Mesenchymal stem cell (in vitro differentiated cells and primary cell): Measurements from ENCODE around the gene UNC93B1.

Experiments used
- DNase-seq: peaks from one replicate; pipeline ENCODE4 v3.0.0-alpha.2; 2013
- H2AFZ ChIP-seq: one replicate; pipeline ENCODE4 v1.6.1; 2013; ENCODE audit warnings: low read depth, mild to moderate bottlenecking, control low read depth, inconsistent platforms, low read length, moderate library complexity
- H2AK5ac ChIP-seq: 2 replicates; pipeline ENCODE4 v1.6.1; 2013; ENCODE audit warnings: low read length, moderate library complexity, mild to moderate bottlenecking, inconsistent platforms; ENCODE audit not compliant: severe bottlenecking
- H2BK120ac ChIP-seq: one replicate; pipeline ENCODE4 v1.6.1; 2013; ENCODE audit warnings: low read depth, mild to moderate bottlenecking, inconsistent platforms, low read length, moderate library complexity
- H2BK12ac ChIP-seq, 2 experiments: one replicate each; pipeline ENCODE4 v1.6.1; 2013; ENCODE audit warnings: inconsistent platforms in 2 of 2, low read length in 2 of 2, mild to moderate bottlenecking in 2 of 2, moderate library complexity in 2 of 2, control low read depth in 1 of 2
- H2BK15ac ChIP-seq: one replicate; pipeline ENCODE4 v1.6.1; 2013; ENCODE audit warnings: mild to moderate bottlenecking, low read depth, inconsistent platforms; ENCODE audit not compliant: poor library complexity, severe bottlenecking
- H2BK5ac ChIP-seq: 2 replicates; pipeline ENCODE4 v1.6.1; 2013; ENCODE audit warnings: low read depth, mild to moderate bottlenecking, low read length, control low read depth, inconsistent platforms; ENCODE audit not compliant: poor library complexity, severe bottlenecking
- H3K14ac ChIP-seq, 2 experiments: one replicate each; pipeline ENCODE4 v1.6.1; 2013; ENCODE audit warnings: inconsistent platforms in 2 of 2, low read length in 2 of 2, control low read depth in 1 of 2, mild to moderate bottlenecking in 1 of 2, moderate library complexity in 1 of 2
- H3K18ac ChIP-seq, 2 experiments: one replicate each; pipeline ENCODE4 v1.6.1; 2013; ENCODE audit warnings: inconsistent platforms in 2 of 2, low read length in 2 of 2, control low read depth in 1 of 2, low read depth in 1 of 2, mild to moderate bottlenecking in 1 of 2
- H3K23ac ChIP-seq, 2 experiments: one replicate each; pipeline ENCODE4 v1.6.1; 2013; ENCODE audit warnings: inconsistent platforms in 2 of 2, low read length in 2 of 2, mild to moderate bottlenecking in 2 of 2, moderate library complexity in 2 of 2, control low read depth in 1 of 2
- H3K27ac ChIP-seq: 2 replicates; pipeline ENCODE4 v1.5.1; 2013; ENCODE audit warnings: mild to moderate bottlenecking, moderate library complexity, low read length, control low read depth, inconsistent platforms; ENCODE audit not compliant: poor library complexity, severe bottlenecking
- H3K27me3 ChIP-seq, 2 experiments: 2 replicates each; pipeline versions ENCODE4 v1.6.1 to v1.7.0; 2013; ENCODE audit warnings: low read length in 2 of 2, mild to moderate bottlenecking in 2 of 2, moderate library complexity in 2 of 2, control low read depth in 1 of 2, inconsistent platforms in 1 of 2; ENCODE audit not compliant: control insufficient read depth in 1 of 2, insufficient read depth in 1 of 2
- H3K36me3 ChIP-seq, 2 experiments: 2 replicates each; pipeline versions ENCODE4 v1.6.1 to v1.7.0; 2013; ENCODE audit warnings: low read length in 2 of 2, control low read depth in 1 of 2, inconsistent platforms in 1 of 2, low read depth in 1 of 2, mild to moderate bottlenecking in 1 of 2; ENCODE audit not compliant: insufficient read depth in 2 of 2, control insufficient read depth in 1 of 2
- H3K4ac ChIP-seq, 2 experiments: one replicate each; pipeline ENCODE4 v1.6.1; 2013; ENCODE audit warnings: inconsistent platforms in 2 of 2, low read length in 2 of 2, mild to moderate bottlenecking in 2 of 2, moderate library complexity in 2 of 2, control low read depth in 1 of 2, low read depth in 1 of 2
- H3K4me1 ChIP-seq: 2 replicates; pipeline ENCODE4 v1.6.1; 2013; ENCODE audit warnings: low read depth, low read length, control low read depth; ENCODE audit not compliant: control insufficient read depth, insufficient read depth
- H3K4me2 ChIP-seq: 2 replicates; pipeline ENCODE4 v1.6.1; 2013; ENCODE audit warnings: low read length, mild to moderate bottlenecking, inconsistent platforms; ENCODE audit not compliant: poor library complexity, severe bottlenecking
- H3K4me3 ChIP-seq, 2 experiments: 2 replicates each; pipeline versions ENCODE4 v1.5.1 to v1.7.0; 2013; ENCODE audit warnings: low read length in 2 of 2, mild to moderate bottlenecking in 2 of 2, control low read depth in 1 of 2, low read depth in 1 of 2; ENCODE audit not compliant: insufficient read depth in 1 of 2
- H3K79me1 ChIP-seq: replicated peaks from 2 replicates; pipeline ENCODE4 v1.6.1; 2013; ENCODE audit warnings: mild to moderate bottlenecking, control low read depth, low read length, inconsistent platforms; ENCODE audit not compliant: poor library complexity, severe bottlenecking
- H3K9ac ChIP-seq: 2 replicates; pipeline ENCODE4 v1.7.0; 2013; ENCODE audit warnings: mild to moderate bottlenecking, low read length, moderate library complexity
- H3K9me3 ChIP-seq: 2 replicates; pipeline ENCODE4 v1.7.0; 2013; ENCODE audit warnings: mild to moderate bottlenecking, low read length; ENCODE audit not compliant: control insufficient read depth
- H4K8ac ChIP-seq: one replicate; pipeline ENCODE4 v1.6.1; 2013; ENCODE audit warnings: inconsistent platforms, mild to moderate bottlenecking, low read length, moderate library complexity
- H4K91ac ChIP-seq: one replicate; pipeline ENCODE4 v1.6.1; 2013; ENCODE audit warnings: mild to moderate bottlenecking, low read length, inconsistent platforms
- WGBS: methylation state at CpG from one replicate; pipeline ENCODE4 v1.1.7; 2013; ENCODE audit warnings: mixed read lengths; 5-methylcytosine and 5-hydroxymethylcytosine counted together

The UNC93B1 gene

GRCh38 chr11:68016161-68016903, 12.4 kb upstream of the UNC93B1 start:
- H3K4me2 ChIP-seq, result no peak overlapping the region
- peak overlapping the region; percentile 45 for H2BK15ac ChIP-seq
- 73% methylated on average over 13 of the region's 13 CpGs for WGBS
- H3K9me3 ChIP-seq, result no peaks in the 10 kb centered on the region
- H3K4me3 ChIP-seq, result no peak overlapping the region
- H3K4ac ChIP-seq, result peak overlapping the region in 1 of 2 experiments; percentile 26
- H3K14ac ChIP-seq, result no peak overlapping the region
- H3K23ac ChIP-seq, result no peak overlapping the region
- peaks cover 64% of the 10 kb centered on the region for H3K4me1 ChIP-seq
- no peaks in the 10 kb centered on the region for H3K27me3 ChIP-seq
- peak; percentile 15 for DNase-seq
- no peak overlapping the region for H4K8ac ChIP-seq
- no peak overlapping the region for H3K9ac ChIP-seq
- H2BK12ac ChIP-seq, result peak overlapping the region in 1 of 2 experiments; percentile 51
- H3K27ac ChIP-seq, result no peak overlapping the region
- H2AK5ac ChIP-seq, result peak overlapping the region; percentile 8
- peaks cover 10% of the 10 kb centered on the region for H3K79me1 ChIP-seq
- H4K91ac ChIP-seq, result no peak overlapping the region
- H2BK5ac ChIP-seq, result no peak overlapping the region
- no peak overlapping the region for H2AFZ ChIP-seq
- H3K36me3 ChIP-seq, result peaks cover 5 to 11% of the 10 kb centered on the region in 2 experiments
- H3K18ac ChIP-seq, result peak overlapping the region in 1 of 2 experiments; percentile 41
- H2BK120ac ChIP-seq, result no peak overlapping the region

GRCh38 chr11:68015467-68015866, 11.6 kb upstream of the UNC93B1 start:
- Histone ChIP-seq H2BK120ac (no peak overlapping the region), H3K18ac (no peak overlapping the region), H3K9me3 (no peaks in the 10 kb centered on the region), H3K79me1 (peaks cover 12% of the 10 kb centered on the region), H2BK12ac (no peak overlapping the region), H3K27me3 (no peaks in the 10 kb centered on the region), H3K14ac (no peak overlapping the region), H2AK5ac (no peak overlapping the region), H4K91ac (peak overlapping the region; percentile 64), H3K27ac (no peak overlapping the region), H3K23ac (no peak overlapping the region), H3K4ac (no peak overlapping the region), H4K8ac (no peak overlapping the region), H2AFZ (no peak overlapping the region), H3K4me2 (no peak overlapping the region), H2BK5ac (no peak overlapping the region), H3K36me3 (peaks cover 5 to 11% of the 10 kb centered on the region in 2 experiments), H2BK15ac (no peak overlapping the region), H3K4me1 (peaks cover 63% of the 10 kb centered on the region), H3K9ac (no peak overlapping the region), H3K4me3 (no peak overlapping the region)
- no peak for DNase-seq
- WGBS, result 93% methylated on average over 3 of the region's 8 CpGs

DNA sequence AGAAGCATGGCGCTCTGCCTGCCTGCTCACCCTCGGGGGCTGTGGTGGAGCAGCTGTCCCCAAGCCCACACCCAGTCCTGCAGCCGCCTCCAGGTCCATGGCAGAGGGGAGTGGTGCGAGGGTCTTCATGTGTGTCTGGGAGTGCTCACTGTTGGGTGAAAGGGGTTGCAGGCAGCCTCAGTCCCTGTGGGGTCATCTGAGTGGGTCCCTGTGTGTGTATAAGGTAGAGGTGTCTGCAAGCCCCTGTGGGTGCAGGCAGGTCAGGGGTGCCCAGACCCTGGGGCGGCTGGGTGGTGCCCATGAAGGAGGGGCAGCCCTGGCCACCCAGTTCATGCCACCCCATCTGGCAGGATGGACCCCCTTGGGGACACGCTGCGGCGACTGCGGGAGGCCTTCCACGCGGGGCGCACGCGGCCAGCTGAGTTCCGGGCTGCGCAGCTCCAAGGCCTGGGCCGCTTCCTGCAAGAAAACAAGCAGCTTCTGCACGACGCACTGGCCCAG, 11.1 kb upstream of the UNC93B1 start:
- no peaks in the 10 kb centered on the region for H3K27me3 ChIP-seq
- H2BK12ac ChIP-seq, result peak overlapping the region in 1 of 2 experiments; percentile 99
- H4K8ac ChIP-seq, result peak overlapping the region; percentile 66
- no peak overlapping the region for H3K4me2 ChIP-seq
- peaks cover 65% of the 10 kb centered on the region for H3K4me1 ChIP-seq
- H3K9me3 ChIP-seq, result no peaks in the 10 kb centered on the region
- H3K4me3 ChIP-seq, result no peak overlapping the region
- no peak overlapping the region for H2BK5ac ChIP-seq
- H2AFZ ChIP-seq, result no peak overlapping the region
- H3K9ac ChIP-seq, result no peak overlapping the region
- H3K79me1 ChIP-seq, result peaks cover 12% of the 10 kb centered on the region
- H3K27ac ChIP-seq, result no peak overlapping the region
- no peak overlapping the region for H3K14ac ChIP-seq
- no peak overlapping the region for H2BK15ac ChIP-seq
- H2AK5ac ChIP-seq, result peak overlapping the region; percentile 61
- no peak for DNase-seq
- H3K36me3 ChIP-seq, result peaks cover 5 to 11% of the 10 kb centered on the region in 2 experiments
- 89% methylated on average over 19 of the region's 19 CpGs for WGBS
- peak overlapping the region; percentile 49 to 93 for H3K18ac ChIP-seq
- peak overlapping the region; percentile 62 for H2BK120ac ChIP-seq
- H3K4ac ChIP-seq, result no peak overlapping the region
- H3K23ac ChIP-seq, result no peak overlapping the region
- H4K91ac ChIP-seq, result peak overlapping the region; percentile 97

DNA sequence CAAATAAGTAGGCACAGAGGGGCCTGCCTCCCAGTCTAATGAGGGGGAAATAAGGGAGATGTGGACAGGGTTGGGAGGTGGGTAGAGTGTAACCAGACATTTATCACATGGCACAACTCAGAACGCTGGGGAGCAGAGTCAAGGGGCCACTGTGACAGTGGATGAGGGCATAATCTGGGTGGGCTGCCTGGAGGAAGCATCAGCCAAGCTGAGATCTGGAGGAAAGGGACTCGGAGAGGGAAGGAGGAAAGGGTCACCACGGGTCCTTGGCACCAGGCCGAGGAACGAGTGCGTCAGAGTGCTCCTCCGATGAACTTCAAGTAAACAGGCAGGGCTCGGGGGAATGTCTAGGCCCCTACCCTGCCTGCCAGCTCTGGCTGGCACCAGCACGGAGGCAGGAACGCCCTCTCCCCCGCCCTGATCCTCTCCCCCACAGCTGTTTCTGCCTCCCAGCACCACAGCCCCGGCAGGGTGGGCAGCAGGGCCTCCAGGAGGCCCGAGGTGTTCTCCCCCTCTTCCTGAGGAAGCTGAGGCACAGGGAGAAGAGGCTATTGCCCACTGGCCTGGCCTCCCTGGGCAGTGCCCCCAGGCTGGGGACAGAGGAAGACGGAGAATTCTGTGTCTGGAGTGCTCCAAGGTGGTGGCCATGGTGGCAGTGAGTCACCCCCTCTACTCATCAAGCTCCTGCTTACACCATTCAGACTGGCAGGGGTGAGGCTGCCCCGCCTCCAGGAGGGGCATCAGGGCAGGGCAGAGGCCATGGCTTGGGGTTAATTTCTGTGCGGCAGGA, 10.5 kb upstream of the UNC93B1 start:
- peaks cover 5 to 10% of the 10 kb centered on the region in 2 experiments for H3K36me3 ChIP-seq

More for the DNA sequence above, 10.5 kb upstream of the UNC93B1 start:
- Histone ChIP-seq H3K4me2 (no peak overlapping the region), H2BK12ac (peak overlapping the region; percentile 93 to 99), H3K14ac (peak overlapping the region in 1 of 2 experiments; percentile 53), H2BK120ac (peak overlapping the region; percentile 71), H3K9me3 (no peaks in the 10 kb centered on the region), H3K27ac (peak overlapping the region; percentile 8), H2AFZ (no peak overlapping the region), H2BK15ac (peak overlapping the region; percentile 76), H4K8ac (peak overlapping the region; percentile 66), H3K4me1 (peaks cover 67% of the 10 kb centered on the region), H4K91ac (peak overlapping the region; percentile 97), H3K79me1 (peaks cover 12% of the 10 kb centered on the region), H3K9ac (peak overlapping the region; percentile 66), H2AK5ac (peak overlapping the region; percentile 61), H3K4me3 (no peak overlapping the region), H3K4ac (peak overlapping the region; percentile 34 to 95), H3K27me3 (no peaks in the 10 kb centered on the region), H3K23ac (no peak overlapping the region), H3K18ac (peak overlapping the region; percentile 75 to 93), H2BK5ac (no peak overlapping the region)
- peak; percentile 73 for DNase-seq
- WGBS, result 62% methylated on average over 13 of the region's 16 CpGs
